WTC11 (cell line): ENCODE results near the gene PARPBP.
"Not testable (repeated sequence)": the region's sequence is repeated elsewhere in the genome, so short reads cannot be mapped to it uniquely, and the experiment has no call there.

ENCODE experiments used
- ETV6 ChIP-seq: sonication (generic); formaldehyde crosslinking; IDR thresholded peaks from 2 replicates; pipeline ENCODE4 v1.8.1; 2022; ENCODE audit warnings: mild to moderate bottlenecking, missing genetic modification reagents
- JUN ChIP-seq: sonication (generic); formaldehyde crosslinking; IDR thresholded peaks from 2 replicates; pipeline ENCODE4 v1.8.0; 2023; ENCODE audit warnings: mild to moderate bottlenecking, missing genetic modification reagents
- MXD4 ChIP-seq: fragments of 250-450 bp; sonication (Bioruptor Pico); IDR thresholded peaks from 2 replicates; pipeline ENCODE4 v1.8.0; 2021; ENCODE audit warnings: mild to moderate bottlenecking, moderate library complexity, borderline replicate concordance
- NR3C1 ChIP-seq: sonication (generic); formaldehyde crosslinking; conservative IDR thresholded peaks from 2 replicates; pipeline ENCODE4 v1.8.1; 2023; ENCODE audit warnings: low read depth, mild to moderate bottlenecking, missing genetic modification reagents
- TEAD1 ChIP-seq: sonication (generic); formaldehyde crosslinking; IDR thresholded peaks from 2 replicates; pipeline ENCODE4 v1.8.0; 2022; ENCODE audit warnings: mild to moderate bottlenecking, missing genetic modification reagents
- TEAD4 ChIP-seq: sonication (generic); formaldehyde crosslinking; IDR thresholded peaks from 2 replicates; pipeline ENCODE4 v1.8.0; 2022; ENCODE audit warnings: mild to moderate bottlenecking, missing genetic modification reagents
- USF2 ChIP-seq: sonication (generic); formaldehyde crosslinking; IDR thresholded peaks from 2 replicates; pipeline ENCODE4 v1.8.1; 2023; ENCODE audit warnings: mild to moderate bottlenecking, missing genetic modification reagents, moderate library complexity
- TF ChIP-seq, protein P1 (sequence below): fragments of 200-600 bp; IDR thresholded peaks from 2 replicates; pipeline ENCODE4 v1.8.0; 2022; ENCODE audit warnings: antibody characterized with exemption
- TF ChIP-seq, protein P2 (sequence below): sonication (generic); formaldehyde crosslinking; IDR thresholded peaks from 2 replicates; pipeline ENCODE4 v1.8.1; 2022; ENCODE audit warnings: low read depth, missing genetic modification reagents, borderline replicate concordance

GRCh38 chr12:102131442-102131841, 11.5 kb downstream of the PARPBP start:
- TF ChIP-seq, protein P1, sequence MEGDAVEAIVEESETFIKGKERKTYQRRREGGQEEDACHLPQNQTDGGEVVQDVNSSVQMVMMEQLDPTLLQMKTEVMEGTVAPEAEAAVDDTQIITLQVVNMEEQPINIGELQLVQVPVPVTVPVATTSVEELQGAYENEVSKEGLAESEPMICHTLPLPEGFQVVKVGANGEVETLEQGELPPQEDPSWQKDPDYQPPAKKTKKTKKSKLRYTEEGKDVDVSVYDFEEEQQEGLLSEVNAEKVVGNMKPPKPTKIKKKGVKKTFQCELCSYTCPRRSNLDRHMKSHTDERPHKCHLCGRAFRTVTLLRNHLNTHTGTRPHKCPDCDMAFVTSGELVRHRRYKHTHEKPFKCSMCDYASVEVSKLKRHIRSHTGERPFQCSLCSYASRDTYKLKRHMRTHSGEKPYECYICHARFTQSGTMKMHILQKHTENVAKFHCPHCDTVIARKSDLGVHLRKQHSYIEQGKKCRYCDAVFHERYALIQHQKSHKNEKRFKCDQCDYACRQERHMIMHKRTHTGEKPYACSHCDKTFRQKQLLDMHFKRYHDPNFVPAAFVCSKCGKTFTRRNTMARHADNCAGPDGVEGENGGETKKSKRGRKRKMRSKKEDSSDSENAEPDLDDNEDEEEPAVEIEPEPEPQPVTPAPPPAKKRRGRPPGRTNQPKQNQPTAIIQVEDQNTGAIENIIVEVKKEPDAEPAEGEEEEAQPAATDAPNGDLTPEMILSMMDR = not testable (repeated sequence)
- TF ChIP-seq TEAD4 (CRISPR knock-in tag); MXD4 (CRISPR knock-in tag); TEAD1; NR3C1; USF2 (CRISPR knock-in tag); JUN (CRISPR knock-in tag); ETV6 (CRISPR knock-in tag): not testable (repeated sequence)
- TF ChIP-seq, protein P2, sequence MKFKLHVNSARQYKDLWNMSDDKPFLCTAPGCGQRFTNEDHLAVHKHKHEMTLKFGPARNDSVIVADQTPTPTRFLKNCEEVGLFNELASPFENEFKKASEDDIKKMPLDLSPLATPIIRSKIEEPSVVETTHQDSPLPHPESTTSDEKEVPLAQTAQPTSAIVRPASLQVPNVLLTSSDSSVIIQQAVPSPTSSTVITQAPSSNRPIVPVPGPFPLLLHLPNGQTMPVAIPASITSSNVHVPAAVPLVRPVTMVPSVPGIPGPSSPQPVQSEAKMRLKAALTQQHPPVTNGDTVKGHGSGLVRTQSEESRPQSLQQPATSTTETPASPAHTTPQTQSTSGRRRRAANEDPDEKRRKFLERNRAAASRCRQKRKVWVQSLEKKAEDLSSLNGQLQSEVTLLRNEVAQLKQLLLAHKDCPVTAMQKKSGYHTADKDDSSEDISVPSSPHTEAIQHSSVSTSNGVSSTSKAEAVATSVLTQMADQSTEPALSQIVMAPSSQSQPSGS (CRISPR knock-in tag) = not testable (repeated sequence)
